DND-41 (cell line): ENCODE measurements around the gene PRSS56.

ENCODE experiments used
- ATAC-seq: fragments of 200-7000 bp; cut with Tn5 transposase; 3 replicates; pipeline ENCODE4 v1.9.1; 2021; ENCODE audit warnings: low read depth; ENCODE audit not compliant: insufficient read depth
- DNase-seq: peaks from one replicate; pipeline ENCODE4 v3.0.0-alpha.2; 2020
- H2AFZ ChIP-seq: 2 replicates; pipeline ENCODE4 v1.6.0; 2012; ENCODE audit warnings: low read depth, low read length
- H3K27ac ChIP-seq: 2 replicates; pipeline ENCODE4 v1.5.1; 2012; ENCODE audit warnings: low read length, inconsistent platforms
- H3K27me3 ChIP-seq: fragments of 200-600 bp; sonication (generic); 2 replicates; pipeline ENCODE4 v1.6.0; 2012; ENCODE audit warnings: low read length, mild to moderate bottlenecking, inconsistent platforms; ENCODE audit not compliant: insufficient read depth, poor library complexity
- H3K36me3 ChIP-seq: 2 replicates; pipeline ENCODE4 v1.5.1; 2012; ENCODE audit warnings: low read length, inconsistent platforms; ENCODE audit not compliant: insufficient read depth
- H3K4me1 ChIP-seq: 2 replicates; pipeline ENCODE4 v1.5.1; 2012; ENCODE audit warnings: mild to moderate bottlenecking, low read length; ENCODE audit not compliant: insufficient read depth
- H3K4me2 ChIP-seq: 2 replicates; pipeline ENCODE4 v1.6.0; 2012; ENCODE audit warnings: mild to moderate bottlenecking, moderate library complexity, low read length, inconsistent platforms; ENCODE audit not compliant: insufficient read depth
- H3K4me3 ChIP-seq, 2 experiments: fragments of 200-600 bp in 1 of 2; shearing (Covaris generic) in 1 of 2; 2 replicates each; pipeline ENCODE4 v1.5.1; 2012 to 2016; ENCODE audit warnings: inconsistent platforms in 2 of 2, low read length in 2 of 2, mild to moderate bottlenecking in 2 of 2, low read depth in 1 of 2, moderate library complexity in 1 of 2
- H3K79me2 ChIP-seq: 2 replicates; pipeline ENCODE4 v1.6.0; 2012; ENCODE audit warnings: low read length, inconsistent platforms; ENCODE audit not compliant: insufficient read depth
- H3K9ac ChIP-seq: 2 replicates; pipeline ENCODE4 v1.6.0; 2012; ENCODE audit warnings: low read depth, mild to moderate bottlenecking, inconsistent platforms, low read length, moderate library complexity
- H3K9me3 ChIP-seq: 2 replicates; pipeline ENCODE4 v1.5.1; 2012; ENCODE audit warnings: low read length, moderate library complexity, mild to moderate bottlenecking, inconsistent platforms; ENCODE audit not compliant: insufficient read depth, severe bottlenecking
- H4K20me1 ChIP-seq: 2 replicates; pipeline ENCODE4 v1.6.0; 2012; ENCODE audit warnings: low read length; ENCODE audit not compliant: insufficient read depth
- EZH2 ChIP-seq: IDR thresholded peaks from 3 replicates; pipeline ENCODE4 v1.6.1; 2012; ENCODE audit warnings: borderline replicate concordance, low read depth, mild to moderate bottlenecking, moderate library complexity, low read length, inconsistent platforms; ENCODE audit not compliant: severe bottlenecking
- TF ChIP-seq, protein P1 (sequence below): IDR thresholded peaks from 2 replicates; pipeline ENCODE4 v1.5.1; 2012; ENCODE audit warnings: borderline replicate concordance, low read length, moderate library complexity, mild to moderate bottlenecking; ENCODE audit not compliant: poor library complexity, severe bottlenecking; ENCODE audit errors: extremely low read depth

PRSS56 gene

DNA sequence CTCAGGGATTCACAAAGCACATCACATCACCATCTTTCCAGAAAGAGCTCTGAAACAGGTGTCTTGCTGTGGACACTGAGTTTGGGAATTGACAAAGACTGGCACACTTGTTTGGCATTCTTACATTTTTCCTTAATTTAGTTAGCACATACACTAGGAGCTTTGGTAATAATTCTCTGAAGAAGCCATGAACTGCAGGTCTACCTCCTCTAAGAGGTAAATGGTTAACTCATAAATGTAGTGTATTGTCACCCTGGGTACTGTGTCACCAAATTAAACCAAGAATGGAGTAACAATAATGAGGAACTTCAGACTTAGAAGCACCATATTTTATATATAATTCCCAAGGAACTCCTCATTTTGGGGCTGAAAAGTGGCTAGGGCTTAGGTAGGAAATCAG is 52.9 kb downstream of the PRSS56 start:
- Histone ChIP-seq H3K4me1 (no peaks in the 10 kb centered on the region), H2AFZ (no peak overlapping the region), H3K27ac (no peak overlapping the region), H3K9ac (no peak overlapping the region), H4K20me1 (no peaks in the 10 kb centered on the region), H3K4me2 (no peak overlapping the region), H3K9me3 (no peaks in the 10 kb centered on the region), H3K36me3 (peaks cover 56% of the 10 kb centered on the region), H3K27me3 (no peaks in the 10 kb centered on the region), H3K79me2 (no peaks in the 10 kb centered on the region), H3K4me3 (no peak overlapping the region)
- TF ChIP-seq, protein P1, sequence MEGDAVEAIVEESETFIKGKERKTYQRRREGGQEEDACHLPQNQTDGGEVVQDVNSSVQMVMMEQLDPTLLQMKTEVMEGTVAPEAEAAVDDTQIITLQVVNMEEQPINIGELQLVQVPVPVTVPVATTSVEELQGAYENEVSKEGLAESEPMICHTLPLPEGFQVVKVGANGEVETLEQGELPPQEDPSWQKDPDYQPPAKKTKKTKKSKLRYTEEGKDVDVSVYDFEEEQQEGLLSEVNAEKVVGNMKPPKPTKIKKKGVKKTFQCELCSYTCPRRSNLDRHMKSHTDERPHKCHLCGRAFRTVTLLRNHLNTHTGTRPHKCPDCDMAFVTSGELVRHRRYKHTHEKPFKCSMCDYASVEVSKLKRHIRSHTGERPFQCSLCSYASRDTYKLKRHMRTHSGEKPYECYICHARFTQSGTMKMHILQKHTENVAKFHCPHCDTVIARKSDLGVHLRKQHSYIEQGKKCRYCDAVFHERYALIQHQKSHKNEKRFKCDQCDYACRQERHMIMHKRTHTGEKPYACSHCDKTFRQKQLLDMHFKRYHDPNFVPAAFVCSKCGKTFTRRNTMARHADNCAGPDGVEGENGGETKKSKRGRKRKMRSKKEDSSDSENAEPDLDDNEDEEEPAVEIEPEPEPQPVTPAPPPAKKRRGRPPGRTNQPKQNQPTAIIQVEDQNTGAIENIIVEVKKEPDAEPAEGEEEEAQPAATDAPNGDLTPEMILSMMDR = no peak
- TF ChIP-seq EZH2 = no peak
- DNase-seq (no peak), ATAC-seq (no peak)

DNA sequence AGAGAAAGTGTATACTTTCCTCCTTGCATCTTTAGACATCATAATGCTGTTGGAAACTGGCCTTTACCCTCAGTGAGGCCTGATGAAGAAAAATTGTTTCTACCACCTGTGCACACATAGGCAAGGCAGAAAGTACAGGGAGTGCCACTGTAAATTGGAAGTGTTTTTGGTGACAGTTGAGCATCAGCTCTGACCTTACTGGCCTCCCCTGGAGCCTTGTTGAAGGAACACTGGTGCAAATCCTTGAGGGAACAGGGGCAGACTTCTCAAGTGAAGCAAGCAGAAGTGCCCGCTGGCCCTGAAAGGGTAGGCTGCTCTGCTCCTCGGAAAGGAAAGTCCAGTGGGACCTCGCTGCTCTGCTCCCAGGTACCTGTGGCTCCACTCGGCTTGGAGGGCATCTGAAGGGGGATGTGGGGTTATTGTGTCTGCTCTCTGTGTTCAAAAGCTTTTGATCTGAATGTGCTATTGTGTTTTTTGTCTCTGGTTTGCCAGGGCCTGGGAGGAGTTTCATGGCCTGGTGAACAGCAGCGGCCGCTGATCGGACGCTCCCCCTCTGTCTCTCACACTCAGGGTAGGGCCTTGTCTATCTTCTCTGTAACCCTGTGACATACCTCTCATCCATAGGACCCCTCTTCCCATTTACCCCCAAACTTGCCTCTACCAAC is 53.7 kb downstream of the PRSS56 start:
- Histone ChIP-seq H4K20me1 (no peaks in the 10 kb centered on the region), H3K9me3 (no peaks in the 10 kb centered on the region), H3K27ac (no peak overlapping the region), H3K79me2 (no peaks in the 10 kb centered on the region), H3K27me3 (no peaks in the 10 kb centered on the region), H3K4me1 (no peaks in the 10 kb centered on the region), H2AFZ (no peak overlapping the region), H3K9ac (no peak overlapping the region), H3K36me3 (peaks cover 47% of the 10 kb centered on the region; the same call in 1 of the 2 replicates), H3K4me3 (no peak overlapping the region), H3K4me2 (no peak overlapping the region)
- ATAC-seq = no peak
- TF ChIP-seq, protein P1 = no peak
- TF ChIP-seq EZH2 = no peak
- DNase-seq = no peak

DNA sequence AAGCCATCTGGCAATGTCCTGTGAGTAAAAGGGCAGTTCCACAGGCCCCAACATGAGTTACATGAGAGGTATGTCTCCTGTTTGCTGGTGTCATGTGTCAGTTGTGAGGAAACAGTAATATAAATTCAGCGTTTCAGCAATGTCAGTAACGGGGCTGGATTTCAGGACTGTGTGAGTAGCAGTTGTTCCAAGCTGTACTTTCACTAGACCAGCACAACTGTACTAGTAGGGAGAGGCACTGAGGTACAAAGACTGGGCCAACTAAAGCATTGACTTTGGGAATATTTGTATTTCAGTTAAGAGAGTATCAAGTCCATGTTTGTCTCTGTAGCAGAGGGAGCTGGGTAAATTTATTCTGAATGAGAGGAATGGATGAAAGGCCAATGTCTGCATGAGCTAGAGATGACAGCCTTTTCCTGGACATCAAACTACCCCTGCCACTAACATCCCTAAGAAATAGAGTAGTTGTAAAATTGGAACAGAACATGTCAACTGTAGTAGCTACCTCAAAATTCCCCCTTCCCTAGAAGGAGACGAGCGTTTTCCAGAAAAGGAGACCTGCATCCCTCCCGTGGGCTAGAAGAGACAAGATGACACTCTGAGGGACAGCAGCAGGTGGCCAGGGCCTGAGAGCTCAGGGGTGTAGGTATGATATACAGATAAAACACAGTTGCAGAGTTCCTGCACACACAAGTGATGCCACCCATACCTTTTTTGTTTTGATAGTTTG is 54.7 kb downstream of the PRSS56 start:
- no peak for ATAC-seq
- H3K4me1 ChIP-seq = no peaks in the 10 kb centered on the region

More for the DNA sequence above, 54.7 kb downstream of the PRSS56 start:
- Histone ChIP-seq H3K36me3 (peaks cover 38% of the 10 kb centered on the region; the same call in 1 of the 2 replicates), H2AFZ (no peak overlapping the region), H3K4me3 (no peak overlapping the region), H3K4me2 (no peak overlapping the region), H3K9me3 (no peaks in the 10 kb centered on the region), H3K27me3 (no peaks in the 10 kb centered on the region), H4K20me1 (no peaks in the 10 kb centered on the region), H3K79me2 (no peaks in the 10 kb centered on the region), H3K27ac (no peak overlapping the region), H3K9ac (no peak overlapping the region)
- TF ChIP-seq EZH2 = no peak
- TF ChIP-seq, protein P1 = no peak
- DNase-seq = no peak
